K562 (cell line): Measurements from ENCODE around the gene HJV. TPM values are rescaled to one million over a fixed set of nuclear protein-coding genes. Genes with fewer than 3 reads are reported as not detected.

Experiments used
- BCLAF1 ChIP-seq, 2 experiments: fragments of 450-650 bp in 1 of 2; IDR thresholded peaks; 2 replicates each; pipeline ENCODE4 v1.6.1; 2011 to 2017; ENCODE audit warnings: low read depth in 2 of 2, antibody characterized with exemption in 1 of 2, borderline replicate concordance in 1 of 2, low read length in 1 of 2, mild to moderate bottlenecking in 1 of 2, mixed read lengths in 1 of 2; ENCODE audit not compliant: control insufficient read depth in 1 of 2
- ELF4 ChIP-seq: fragments of 450-650 bp; formaldehyde crosslinking; IDR thresholded peaks from 2 replicates; pipeline ENCODE4 v1.4.0; 2022; ENCODE audit warnings: missing genetic modification characterization
- HOMEZ ChIP-seq: fragments of 250-450 bp; sonication (Bioruptor Pico); IDR thresholded peaks from 2 replicates; pipeline ENCODE4 v1.4.0; 2020; ENCODE audit warnings: mild to moderate bottlenecking, moderate library complexity
- MBD2 ChIP-seq: sonication (generic); IDR thresholded peaks from 2 replicates; pipeline ENCODE4 v1.6.1; 2016; ENCODE audit warnings: low read depth, borderline replicate concordance
- MLLT1 ChIP-seq, 2 experiments: fragments of 450-650 bp; IDR thresholded peaks; 2 replicates each; pipeline ENCODE4 v1.6.1; 2016
- NR2C2 ChIP-seq, 2 experiments: fragments of 200-800 bp in 1 of 2; sonication (Bioruptor generic) in 1 of 2; sonication (generic) in 1 of 2; formaldehyde crosslinking in 1 of 2; IDR thresholded peaks; 2 replicates each; pipeline versions ENCODE4 v1.6.1 to v1.8.0; 2016 to 2022; ENCODE audit warnings: mild to moderate bottlenecking in 1 of 2, missing compliant biosample characterization in 1 of 2, missing genetic modification characterization in 1 of 2, missing genetic modification reagents in 1 of 2
- PATZ1 ChIP-seq: fragments of 250-450 bp; sonication (Bioruptor Pico); IDR thresholded peaks from 2 replicates; pipeline ENCODE4 v1.5.0; 2020; ENCODE audit warnings: mild to moderate bottlenecking, borderline replicate concordance
- SUPT5H ChIP-seq: fragments of 450-650 bp; IDR thresholded peaks from 2 replicates; pipeline ENCODE4 v1.6.1; 2016
- TCF7 ChIP-seq: sonication (generic); IDR thresholded peaks from 2 replicates; pipeline ENCODE4 v1.6.1; 2016; ENCODE audit warnings: antibody characterized with exemption, borderline replicate concordance
- WHSC1 ChIP-seq: IDR thresholded peaks from one replicate; pipeline ENCODE4 v1.6.1; 2012; ENCODE audit warnings: low read length, control low read depth, inconsistent platforms
- ZBTB9 ChIP-seq: fragments of 450-650 bp; formaldehyde crosslinking; IDR thresholded peaks from 2 replicates; pipeline ENCODE4 v1.4.0; 2020; ENCODE audit warnings: mild to moderate bottlenecking, moderate library complexity
- ZNF253 ChIP-seq: fragments of 250-450 bp; sonication (Bioruptor Pico); conservative IDR thresholded peaks from 2 replicates; pipeline ENCODE4 v1.6.1; 2021; ENCODE audit warnings: mild to moderate bottlenecking
- ZNF274 ChIP-seq: IDR thresholded peaks from 2 replicates; pipeline ENCODE4 v1.6.1; 2011; ENCODE audit warnings: low read depth, mild to moderate bottlenecking, low read length, moderate library complexity, borderline replicate concordance
- ZNF395 ChIP-seq: fragments of 200-800 bp; sonication (Bioruptor generic); IDR thresholded peaks from 2 replicates; pipeline ENCODE4 v1.6.1; 2017; ENCODE audit warnings: missing genetic modification characterization, missing compliant biosample characterization
- ZNF436 ChIP-seq: fragments of 250-450, 450-650 bp; sonication (Bioruptor Pico); formaldehyde crosslinking; IDR thresholded peaks from 2 replicates; pipeline ENCODE4 v1.7.0; 2020; ENCODE audit warnings: mild to moderate bottlenecking
- polyA plus RNA-seq, 8 experiments: library from polyadenylated mRNA; depleted of rRNA in 4 of 8; stranded (reverse) in 5 of 8; unstranded in 3 of 8; fragments of >200 nt; fragmentation: Nextera tagmentation in 2 of 8; fragmentation: Illumina TruSeq in 1 of 8; extraction: Ambion mirVana in 2 of 8; extraction: Trizol in 1 of 8; gene quantifications; 2 replicates each; pipeline versions ENCODE4 v1.2.1 to v1.2.3, GENCODE V29; 2011 to 2014; ENCODE audit warnings: inconsistent platforms in 1 of 8, missing spikeins in 1 of 8
- total RNA-seq, 7 experiments: library from RNA; depleted of rRNA in 6 of 7; stranded (reverse); fragments of >200 nt in 6 of 7; fragmentation: Illumina TruSeq in 2 of 7; extraction: Trizol in 2 of 7; gene quantifications; 2 replicates each; pipeline versions ENCODE4 v1.2.1 to v1.2.3, GENCODE V29; 2011 to 2021; ENCODE audit warnings: low replicate concordance in 1 of 7

The HJV gene
- total and polyA plus RNA-seq, 9 of the 15 experiments (the other 6 are each of a cell fraction or from before 2014, with no cell fraction given), result 1.0 to 6.6 (median 2.4) TPM

- peak in 1 of 2 experiments; percentile 4; a peak in 2 of 4 replicates for TF ChIP-seq MLLT1 (IDR thresholded peaks at IDR 0.05)
- TF ChIP-seq TCF7, result no peak
- 0 out of 2 replicates have a peak, but pooled peaks have one; percentile 39 for TF ChIP-seq ZNF395 (CRISPR knock-in tag)
- peak; percentile 3; the same call in 1 of the 2 replicates for TF ChIP-seq ELF4 (CRISPR knock-in tag)
- TF ChIP-seq MBD2, result no peak
- TF ChIP-seq SUPT5H, result 0 out of 2 replicates have a peak, but pooled peaks have one; percentile 7
- peak; percentile 70; the same call in 1 of the 2 replicates for TF ChIP-seq ZNF253
- no peak for TF ChIP-seq HOMEZ (CRISPR knock-in tag)
- no peak for TF ChIP-seq ZNF436 (CRISPR knock-in tag)
- TF ChIP-seq WHSC1, result no peak
- no peak for TF ChIP-seq ZBTB9 (CRISPR knock-in tag)
- no peak for TF ChIP-seq PATZ1 (CRISPR knock-in tag)
- no peak for TF ChIP-seq NR2C2 (CRISPR knock-in tag; IDR thresholded peaks at IDR 0.05)
- TF ChIP-seq NR2C2 (tag; IDR thresholded peaks at IDR 0.05), result peak; percentile 27; the same call in 1 of the 2 replicates
- no peak for TF ChIP-seq ZNF274
- peak in 1 of 2 experiments; percentile 8; a peak in 1 of 4 replicates for TF ChIP-seq BCLAF1 (IDR thresholded peaks at IDR 0.05; ENCODE audit: borderline replicate concordance in 1 of 2, control insufficient read depth in 1 of 2, low read depth in 2 of 2, low read length in 1 of 2)
Measured at GRCh38 chr1:145992958-145993617, 28.4 kb downstream of the HJV start (continued).
